ENCODE measurements around the gene TSEN34. TPM values are rescaled to one million over a fixed set of nuclear protein-coding genes. Genes with fewer than 3 reads are reported as not detected.
A peak's percentile ranks its signal among the peaks of the same experiment; 100 is the strongest.
"Not testable (repeated sequence)": the region's sequence is repeated elsewhere in the genome, so short reads cannot be mapped to it uniquely, and the experiment has no call there.

The TSEN34 gene
- total RNA-seq, 1 experiment from 2014 or later, result 103 TPM

- H3K4me3 ChIP-seq, result peak overlapping the region; percentile 83
- H3K27me3 ChIP-seq, result no peaks in the 10 kb centered on the region
- DNase-seq, result no peak
- peaks cover 52% of the 10 kb centered on the region for H3K36me3 ChIP-seq
- H3K9me3 ChIP-seq, result no peaks in the 10 kb centered on the region
Measured at GRCh38 chr19:54158812-54159351, 32.2 kb upstream of the TSEN34 start.

- Histone ChIP-seq H3K27me3 (no peaks in the 10 kb centered on the region), H3K9me3 (peaks cover 3% of the 10 kb centered on the region; the same call in 1 of the 2 replicates), H3K4me3 (peak within 1 kb of the TSS; percentile 83), H3K36me3 (peaks cover 45% of the 10 kb centered on the region)
- peak; percentile 100 for DNase-seq
Measured at GRCh38 chr19:54159352-54160181, 31.5 kb upstream of the TSEN34 start, which contains the start of gene LENG1. TSS of gene LENG1 (minus strand) at chr19:54159721. CDS start at chr19:54159695, 26 bp downstream.

GRCh38 chr19:54160182-54160811 lies 30.8 kb upstream of the TSEN34 start:
- Histone ChIP-seq H3K27me3 (no peaks in the 10 kb centered on the region), H3K9me3 (peaks cover 5% of the 10 kb centered on the region; the same call in 1 of the 2 replicates), H3K4me3 (peak overlapping the region; percentile 83), H3K36me3 (peaks cover 37% of the 10 kb centered on the region)
- no peak for DNase-seq

GRCh38 chr19:54160854-54161253 lies 30.3 kb upstream of the TSEN34 start:
- H3K9me3 ChIP-seq, result peaks cover 5% of the 10 kb centered on the region; the same call in 1 of the 2 replicates
- no peak for DNase-seq

GRCh38 chr19:54162241-54162805 lies 28.8 kb upstream of the TSEN34 start:
- H3K36me3 ChIP-seq, result peaks cover 17% of the 10 kb centered on the region
- H3K27me3 ChIP-seq, result peaks cover 5% of the 10 kb centered on the region
- DNase-seq, result no peak
- H3K9me3 ChIP-seq, result peaks cover 5% of the 10 kb centered on the region; the same call in 1 of the 2 replicates
- H3K4me3 ChIP-seq, result no peak overlapping the region

More at GRCh38 chr19:54160854-54161253, 30.3 kb upstream of the TSEN34 start:
- Histone ChIP-seq H3K4me3 (peak overlapping the region; percentile 83), H3K27me3 (no peaks in the 10 kb centered on the region), H3K36me3 (peaks cover 32% of the 10 kb centered on the region)

GRCh38 chr19:54162884-54163283 lies 28.2 kb upstream of the TSEN34 start:
- H3K4me3 ChIP-seq, result no peak overlapping the region
- peaks cover 5% of the 10 kb centered on the region for H3K27me3 ChIP-seq
- no peak for DNase-seq
- H3K36me3 ChIP-seq, result peaks cover 12% of the 10 kb centered on the region
- H3K9me3 ChIP-seq, result peaks cover 5% of the 10 kb centered on the region; the same call in 1 of the 2 replicates

- Histone ChIP-seq H3K4me3 (no peak overlapping the region), H3K36me3 (no peaks in the 10 kb centered on the region), H3K9me3 (peaks cover 5% of the 10 kb centered on the region; the same call in 1 of the 2 replicates), H3K27me3 (peaks cover 5% of the 10 kb centered on the region)
- no peak for DNase-seq
Measured at GRCh38 chr19:54164369-54165068, 26.6 kb upstream of the TSEN34 start.

GRCh38 chr19:54165222-54165621 lies 25.9 kb upstream of the TSEN34 start:
- Histone ChIP-seq H3K4me3 (no peak overlapping the region), H3K27me3 (peaks cover 5% of the 10 kb centered on the region), H3K9me3 (peaks cover 5% of the 10 kb centered on the region; the same call in 1 of the 2 replicates), H3K36me3 (no peaks in the 10 kb centered on the region)
- no peak for DNase-seq

GRCh38 chr19:54168174-54168917 lies 22.8 kb upstream of the TSEN34 start:
- Histone ChIP-seq H3K36me3 (no peaks in the 10 kb centered on the region), H3K9me3 (peaks cover 5% of the 10 kb centered on the region; the same call in 1 of the 2 replicates), H3K27me3 (peaks cover 5% of the 10 kb centered on the region), H3K4me3 (no peak overlapping the region)
- DNase-seq, result peak; percentile 88

- Histone ChIP-seq H3K4me3 (no peak overlapping the region), H3K36me3 (no peaks in the 10 kb centered on the region), H3K27me3 (peaks cover 5% of the 10 kb centered on the region), H3K9me3 (peaks cover 5% of the 10 kb centered on the region; the same call in 1 of the 2 replicates)
- DNase-seq, result no peak
Measured at GRCh38 chr19:54169149-54169740, 21.9 kb upstream of the TSEN34 start.

- DNase-seq, H3K4me3 ChIP-seq, H3K9me3 ChIP-seq, H3K27me3 ChIP-seq, H3K36me3 ChIP-seq: not testable (repeated sequence)
Measured at GRCh38 chr19:54171736-54172431, 19.2 kb upstream of the TSEN34 start.

- no peaks in the 10 kb centered on the region for H3K9me3 ChIP-seq
- peaks cover 6% of the 10 kb centered on the region; the same call in 1 of the 2 replicates for H3K36me3 ChIP-seq
- H3K27me3 ChIP-seq, result no peaks in the 10 kb centered on the region
- no peak within 1 kb of the TSS for H3K4me3 ChIP-seq
- DNase-seq, result no peak
Measured at GRCh38 chr19:54172471-54173358, 18.4 kb upstream of the TSEN34 start, which contains the start of gene TMC4. TSS of gene TMC4 (minus strand) at chr19:54173160. CDS start at chr19:54173117, 43 bp downstream.

GRCh38 chr19:54173359-54173699 lies 17.8 kb upstream of the TSEN34 start:
- Histone ChIP-seq H3K36me3 (peaks cover 11% of the 10 kb centered on the region), H3K4me3 (no peak overlapping the region), H3K9me3 (no peaks in the 10 kb centered on the region), H3K27me3 (no peaks in the 10 kb centered on the region)
- DNase-seq, result no peak
